Measurements from ENCODE around the gene C11orf16.
"Not testable (repeated sequence)": the region's sequence is repeated elsewhere in the genome, so short reads cannot be mapped to it uniquely, and the experiment has no call there.

C11orf16 gene, protein sequence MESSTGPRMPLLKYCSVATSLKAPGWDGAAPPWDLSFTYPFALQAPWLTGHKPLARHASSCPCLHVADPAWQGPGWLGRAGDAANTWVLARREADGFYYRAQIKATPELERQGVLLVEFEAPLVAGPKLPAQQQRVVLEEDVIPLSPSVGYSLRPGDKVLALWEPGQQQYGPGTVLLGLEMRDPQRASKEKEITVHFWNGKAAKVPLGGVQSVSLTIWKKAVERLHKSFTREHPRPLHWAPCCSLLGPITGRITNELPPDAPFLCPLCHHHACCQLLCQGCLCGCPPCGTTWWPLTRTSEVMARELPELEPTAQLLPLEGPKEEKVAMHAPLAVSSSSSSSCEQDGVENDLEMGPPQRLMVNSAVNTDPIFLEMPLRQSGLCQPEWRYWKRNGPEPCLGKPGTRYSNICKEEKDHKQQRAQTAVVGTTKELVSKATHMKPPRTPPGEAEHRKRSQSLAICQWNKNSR

GRCh38 chr11:8932564-8933180 lies at the start of gene C11orf16:
C11orf16 (minus strand) TSS chr11:8932947; CDS start chr11:8932308, 639 bp downstream.
- DNase-seq = no peak

GRCh38 chr11:8980485-8980884 lies 47.7 kb upstream of the C11orf16 start:
- no peak for DNase-seq

- not testable (repeated sequence) for DNase-seq
These were observed 46.6 kb upstream of the C11orf16 start for GRCh38 chr11:8979365-8979764.

- DNase-seq = no peak
These were observed 40.4 kb upstream of the C11orf16 start for GRCh38 chr11:8973121-8973520.

DNA sequence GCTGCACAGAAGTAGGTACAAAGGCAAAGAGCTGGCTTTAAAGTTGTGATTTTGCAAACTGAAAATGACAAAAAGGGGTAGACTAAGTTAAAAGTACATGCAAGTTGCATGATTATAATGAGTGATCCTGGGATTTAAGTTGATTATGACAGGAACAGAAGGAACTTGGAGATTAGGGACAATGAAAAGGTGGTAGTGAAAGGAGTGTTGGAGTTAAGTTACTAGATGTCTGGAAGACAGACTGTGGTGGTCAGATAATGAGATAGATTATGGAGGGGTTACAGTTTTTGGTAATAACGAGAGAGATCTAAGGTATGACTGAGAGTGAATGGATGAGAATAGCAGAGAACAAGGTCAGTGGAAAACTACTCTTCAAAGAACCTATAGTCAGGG lies 39.2 kb upstream of the C11orf16 start:
- DNase-seq = no peak

DNA sequence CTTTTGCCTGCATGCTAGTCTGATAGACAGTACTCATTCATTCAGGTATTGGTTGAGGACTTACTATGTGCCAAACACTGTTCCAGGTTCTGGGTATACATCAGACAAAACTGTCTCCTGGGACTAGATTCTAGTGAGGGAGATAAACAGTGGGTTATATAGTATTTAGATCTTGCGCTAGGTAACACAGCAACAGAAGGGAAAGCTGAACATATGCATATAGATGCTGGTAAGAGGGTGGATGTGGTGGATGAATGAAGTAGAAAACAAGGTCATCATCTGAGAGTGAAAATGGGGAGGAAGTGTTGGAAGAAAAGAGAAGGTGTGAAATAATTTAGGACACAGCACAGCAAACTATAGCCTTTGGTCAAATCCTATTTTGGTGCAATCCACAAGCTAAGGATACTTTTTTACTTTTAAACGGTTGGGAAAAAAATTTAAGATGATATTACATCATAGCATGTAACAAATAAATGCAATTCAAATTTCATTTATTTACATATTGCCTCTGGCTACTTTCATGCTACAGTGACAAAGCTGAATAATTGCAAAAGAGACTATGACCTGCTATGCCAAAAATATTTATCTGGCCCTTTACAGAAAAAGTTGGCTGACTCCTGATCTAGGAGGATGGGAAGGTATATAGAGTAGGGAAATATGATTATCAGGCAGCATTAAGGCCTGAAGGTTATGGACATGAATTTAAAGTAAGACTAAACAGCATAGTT lies 38.6 kb upstream of the C11orf16 start:
- no peak for DNase-seq

DNA sequence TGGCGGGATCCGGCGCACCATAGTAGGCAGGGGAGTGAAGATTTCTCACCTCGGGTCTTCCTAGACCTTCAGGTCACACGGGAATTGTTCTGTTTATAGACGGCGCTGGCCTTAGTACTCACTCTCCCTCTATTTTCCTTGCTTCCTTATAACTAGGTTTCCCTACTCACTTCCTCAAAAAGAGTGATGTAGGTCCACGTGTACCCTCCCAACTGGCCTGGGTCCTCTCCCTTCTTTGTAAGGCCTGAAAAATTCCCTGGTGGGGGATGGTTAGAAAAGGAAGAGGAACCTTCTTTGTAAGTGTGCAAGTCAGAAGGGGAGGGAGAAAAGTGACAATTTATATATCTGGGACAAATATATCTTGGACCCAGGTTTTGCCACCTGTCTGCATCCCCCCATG lies 34.4 kb upstream of the C11orf16 start:
- DNase-seq = no peak

DNA sequence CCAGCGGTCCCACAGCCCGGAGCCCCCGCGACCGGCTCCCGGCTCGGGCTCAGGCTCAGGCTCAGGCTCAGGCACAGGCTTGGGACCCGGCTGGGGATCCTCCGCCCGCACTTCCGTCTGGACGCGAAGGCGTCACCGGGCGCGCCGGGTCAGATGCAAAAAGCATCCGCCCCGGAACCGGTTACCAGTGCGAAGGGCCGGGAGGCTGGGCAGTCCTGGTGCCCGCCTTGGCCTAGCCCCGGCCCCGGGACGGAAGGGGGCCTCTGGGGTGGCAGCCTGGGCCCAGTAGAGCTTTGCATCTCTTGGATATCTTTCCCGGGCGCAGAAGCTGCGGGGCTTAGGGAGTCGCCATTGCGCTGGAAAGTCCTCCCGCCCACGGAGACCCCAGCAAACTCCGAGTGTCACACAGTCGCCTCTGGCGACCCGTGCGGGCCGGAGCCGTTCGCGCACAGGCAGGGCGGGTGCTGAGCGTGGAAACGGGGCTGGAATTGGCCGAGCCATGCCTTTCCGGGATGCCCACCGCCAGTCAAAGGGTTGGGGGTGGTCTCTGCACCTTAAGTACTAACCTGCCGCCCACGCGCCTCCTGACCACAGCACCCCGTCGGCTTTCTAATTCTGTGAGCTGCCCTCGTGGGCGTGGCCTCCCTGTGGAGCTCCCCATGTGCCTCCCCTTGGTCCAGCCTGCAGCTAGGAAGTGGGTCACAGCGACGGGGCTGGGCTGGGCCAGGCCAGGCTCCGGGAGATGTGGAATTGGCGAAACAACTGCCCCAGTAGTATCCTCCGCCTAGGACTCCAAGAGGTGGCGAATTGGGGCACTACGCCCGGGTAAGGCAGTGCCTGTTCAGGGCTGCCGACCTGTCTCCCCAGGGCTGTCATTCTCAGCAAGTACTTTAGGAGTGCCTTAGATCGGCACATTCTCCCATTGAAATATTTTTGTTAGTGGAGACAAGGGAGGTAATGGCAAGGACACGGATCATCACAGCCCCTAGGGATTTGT lies 31.9 kb upstream of the C11orf16 start, which contains the start of gene TMEM9B:
Gene TMEM9B (minus strand): TSS at position 119 of the 997 bp plus-strand sequence. CDS start 129 bp downstream, outside the sequence.
- peak; percentile 93 for DNase-seq

DNA sequence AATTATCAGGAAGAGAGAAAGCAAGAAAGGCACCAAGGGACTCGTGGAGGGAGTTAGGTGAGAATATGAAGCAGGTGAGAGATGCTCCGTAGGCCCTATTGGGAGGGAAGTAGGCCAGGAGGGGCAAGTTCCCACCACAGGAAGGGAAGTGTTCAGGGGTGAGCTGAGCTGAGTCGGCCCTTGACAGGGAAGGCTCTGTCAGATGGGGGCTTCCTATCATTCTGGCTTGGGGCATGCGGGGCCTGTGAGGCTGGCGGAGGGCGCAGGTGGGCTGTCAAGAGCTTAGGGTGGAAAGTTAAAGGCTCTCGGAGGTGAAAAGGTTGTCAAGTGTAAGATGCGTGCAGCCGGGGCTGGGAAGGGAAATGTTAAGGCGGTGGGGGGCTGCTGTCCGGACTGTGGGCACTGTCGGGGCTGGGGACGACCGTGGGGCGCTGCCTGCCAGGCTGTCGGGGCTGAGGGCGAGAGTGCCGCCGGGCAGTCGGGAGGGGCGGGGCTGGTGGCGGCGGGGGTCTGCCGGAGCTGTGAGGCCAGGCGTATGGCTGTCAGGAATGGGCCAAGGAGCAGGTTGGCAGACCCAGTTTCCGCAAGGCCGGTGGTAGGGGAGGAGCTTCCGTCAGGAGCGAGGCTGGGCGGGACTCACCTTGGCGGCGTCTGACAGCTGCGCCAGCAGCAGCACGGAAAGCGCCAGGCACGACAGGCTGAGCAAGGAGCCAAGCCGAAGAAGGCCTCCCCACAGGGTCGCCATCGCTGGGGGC lies 31.0 kb upstream of the C11orf16 start:
- peak; percentile 28 for DNase-seq

DNA sequence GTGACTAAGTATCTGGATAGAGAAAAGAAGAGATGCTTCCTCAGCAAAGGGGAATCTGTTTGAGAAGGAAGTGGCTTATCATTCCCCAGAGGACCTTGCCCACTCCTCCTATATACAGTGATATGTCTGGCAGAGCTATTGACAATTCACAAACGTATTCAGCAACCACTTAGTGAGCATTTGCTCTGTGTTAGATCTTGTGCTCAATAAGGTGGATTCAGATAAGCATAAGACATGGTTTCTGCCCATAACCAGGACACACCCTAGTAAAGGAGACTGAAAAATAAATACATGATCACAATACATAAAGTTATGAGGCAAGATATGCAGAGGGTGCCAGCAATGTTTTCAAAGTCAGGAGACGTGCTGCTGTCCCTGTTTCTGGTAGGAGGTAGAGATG lies 30.1 kb upstream of the C11orf16 start:
- DNase-seq = no peak

DNA sequence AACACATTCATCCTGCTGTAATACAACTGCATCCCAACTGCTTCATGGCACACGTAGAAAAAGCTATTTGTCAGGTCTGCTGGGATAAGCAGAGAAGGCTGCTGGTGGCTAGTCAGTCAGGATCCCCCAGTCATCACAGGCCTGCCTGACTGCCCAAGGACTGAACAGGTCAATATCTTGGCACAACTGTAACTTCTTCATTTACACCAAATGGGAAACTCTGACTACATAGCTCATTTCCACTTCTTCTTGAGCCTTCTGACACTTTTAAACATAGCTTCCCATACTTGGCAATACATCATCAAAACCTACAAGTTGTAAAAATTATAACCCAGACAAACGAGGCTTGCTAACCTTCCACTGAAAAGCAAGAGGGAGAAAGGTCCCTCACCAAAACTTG lies 28.7 kb upstream of the C11orf16 start:
- DNase-seq = no peak

DNA sequence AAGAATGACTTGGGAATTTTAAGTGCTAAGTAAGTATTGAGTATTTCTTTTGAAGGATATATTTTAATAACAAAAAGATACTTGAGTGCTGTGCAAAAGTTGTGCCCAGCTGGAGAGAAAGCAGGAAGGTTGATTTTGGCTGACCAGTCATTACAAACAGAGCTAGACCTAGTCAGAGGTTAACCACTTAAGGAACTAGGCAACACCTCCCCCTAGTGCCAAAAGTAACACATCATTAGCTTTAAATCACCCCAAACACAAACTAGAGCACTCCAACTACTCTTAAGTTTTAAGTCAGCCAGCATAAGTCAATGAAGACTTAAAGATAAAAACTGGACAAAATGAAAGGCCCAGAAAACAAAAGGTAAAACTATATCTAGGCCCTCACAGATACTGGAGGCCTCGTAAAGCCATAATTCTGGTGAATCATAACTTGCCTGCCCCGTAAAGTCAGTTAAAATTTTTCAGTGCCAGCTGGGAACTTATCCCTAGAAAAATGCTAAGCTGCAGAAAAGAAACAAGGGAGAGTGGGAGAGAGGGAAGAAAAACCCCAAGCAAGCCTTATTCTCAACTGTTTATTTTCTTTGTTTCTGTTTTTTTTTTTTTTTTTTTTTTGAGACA lies 26.9 kb upstream of the C11orf16 start:
- peak; percentile 37 for DNase-seq

DNA sequence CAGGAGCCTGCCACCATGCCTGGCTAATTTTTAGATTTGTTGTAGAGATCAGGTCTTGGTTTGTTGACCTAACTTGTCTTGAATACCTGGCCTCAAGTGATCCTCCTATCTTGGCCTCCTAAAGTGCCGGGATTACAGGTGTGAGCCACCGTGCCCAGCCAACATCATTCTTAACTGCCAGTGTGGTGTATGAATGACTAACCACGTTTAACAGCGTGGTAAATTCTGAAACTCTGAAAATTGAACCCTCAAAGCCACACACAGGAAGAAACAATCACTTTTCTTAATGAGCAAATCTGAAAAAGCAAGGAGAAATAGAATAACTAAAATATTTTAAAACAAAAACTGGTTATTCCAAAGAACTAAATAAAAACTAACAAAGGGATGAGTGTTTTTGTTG lies 24.1 kb upstream of the C11orf16 start:
- DNase-seq = no peak

DNA sequence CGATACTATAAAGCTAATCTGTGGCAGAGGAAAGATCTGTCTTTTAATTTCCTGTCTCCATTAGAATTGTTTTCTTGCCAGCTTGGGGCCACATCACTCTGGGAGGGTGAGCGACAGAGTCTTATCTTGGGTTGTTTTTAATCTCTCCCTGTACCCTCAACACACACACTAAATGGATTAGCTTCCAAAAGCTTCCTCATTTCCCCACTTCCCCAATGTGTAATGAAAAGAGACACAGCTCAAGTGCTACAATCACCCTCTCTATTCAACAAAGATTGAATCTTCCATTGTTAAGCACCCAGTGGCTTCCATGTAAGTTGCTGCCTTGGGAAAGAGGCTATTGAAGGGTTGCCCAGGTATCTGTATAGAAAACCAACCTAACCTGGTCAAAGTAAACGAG lies 16.1 kb upstream of the C11orf16 start:
- DNase-seq = no peak

- no peak for DNase-seq
These were observed 14.6 kb upstream of the C11orf16 start for GRCh38 chr11:8947230-8947943.

GRCh38 chr11:8942518-8943066 lies 9.8 kb upstream of the C11orf16 start, which contains the start of gene ASCL3:
ASCL3 (minus strand) TSS chr11:8943016; CDS start chr11:8938161, 4,855 bp downstream.
- no peak for DNase-seq

- no peak for DNase-seq
These were observed 8.8 kb upstream of the C11orf16 start for GRCh38 chr11:8941341-8942103.

GRCh38 chr11:8937659-8938058 lies 4.9 kb upstream of the C11orf16 start:
- no peak for DNase-seq

DNA sequence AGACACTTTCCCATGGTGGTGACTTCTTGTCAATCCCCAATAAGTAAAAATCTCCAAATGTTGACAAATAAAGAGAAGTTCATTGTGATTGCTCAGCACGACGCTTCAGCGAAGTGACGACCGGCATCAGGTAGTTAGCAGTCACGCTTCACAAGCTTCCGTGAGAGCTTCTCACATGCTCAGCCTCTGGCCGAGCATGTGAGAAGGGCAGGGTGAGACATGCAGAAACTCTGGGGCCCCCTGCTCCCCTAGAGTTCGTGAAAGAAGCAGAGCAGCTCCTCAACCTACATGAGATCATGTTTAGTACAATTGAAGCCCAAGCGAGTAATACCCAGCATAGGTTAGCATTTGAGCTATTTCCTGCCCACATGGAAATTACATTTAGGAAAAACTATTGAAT lies 4.4 kb upstream of the C11orf16 start:
- DNase-seq = no peak
